NCI-H2196 (cell line): ENCODE results near the gene C3orf62.
"Not testable (repeated sequence)": the region's sequence is repeated elsewhere in the genome, so short reads cannot be mapped to it uniquely, and the experiment has no call there.

Experiments used
- DNase-seq: peaks from one replicate; lab custom pipeline; 2025; ENCODE audit not compliant: unreplicated experiment; lab: John Stamatoyannopoulos, UW

C3orf62 gene

DNA sequence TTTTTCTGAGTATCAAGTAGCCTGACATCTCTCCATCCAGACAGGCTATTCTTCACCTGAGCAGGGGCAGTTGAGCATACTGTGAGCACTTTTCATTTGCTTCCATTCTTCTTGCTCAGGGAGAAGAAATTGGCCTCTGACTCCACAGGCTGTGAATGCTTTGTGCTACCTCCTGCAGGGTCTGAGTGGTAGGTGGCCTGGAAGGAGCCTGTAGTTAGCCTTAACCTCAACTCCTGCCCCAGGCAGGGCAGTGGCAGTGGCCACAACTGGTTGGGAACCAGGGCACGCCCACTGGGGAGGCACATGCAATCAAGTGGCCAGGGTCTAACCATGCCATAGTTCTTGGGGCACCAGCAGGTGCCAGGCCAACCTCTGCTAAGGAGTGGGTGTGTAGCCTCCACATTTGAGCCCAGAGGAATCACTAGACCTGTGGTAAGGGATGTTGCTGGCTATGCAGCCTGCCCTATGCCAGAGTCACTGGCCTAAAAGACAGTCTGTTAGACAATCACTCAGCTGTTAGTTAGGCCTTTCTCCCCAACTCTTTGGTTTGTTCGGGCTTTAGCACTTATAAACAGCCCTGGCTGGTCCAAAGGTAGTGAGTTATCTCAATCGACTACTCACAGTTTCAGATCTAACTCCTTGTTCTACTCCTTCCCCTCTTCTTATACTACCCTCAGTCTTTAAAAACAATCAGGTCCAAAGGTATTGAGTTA is 7.4 kb downstream of the C3orf62 start:
- DNase-seq = no peak

DNA sequence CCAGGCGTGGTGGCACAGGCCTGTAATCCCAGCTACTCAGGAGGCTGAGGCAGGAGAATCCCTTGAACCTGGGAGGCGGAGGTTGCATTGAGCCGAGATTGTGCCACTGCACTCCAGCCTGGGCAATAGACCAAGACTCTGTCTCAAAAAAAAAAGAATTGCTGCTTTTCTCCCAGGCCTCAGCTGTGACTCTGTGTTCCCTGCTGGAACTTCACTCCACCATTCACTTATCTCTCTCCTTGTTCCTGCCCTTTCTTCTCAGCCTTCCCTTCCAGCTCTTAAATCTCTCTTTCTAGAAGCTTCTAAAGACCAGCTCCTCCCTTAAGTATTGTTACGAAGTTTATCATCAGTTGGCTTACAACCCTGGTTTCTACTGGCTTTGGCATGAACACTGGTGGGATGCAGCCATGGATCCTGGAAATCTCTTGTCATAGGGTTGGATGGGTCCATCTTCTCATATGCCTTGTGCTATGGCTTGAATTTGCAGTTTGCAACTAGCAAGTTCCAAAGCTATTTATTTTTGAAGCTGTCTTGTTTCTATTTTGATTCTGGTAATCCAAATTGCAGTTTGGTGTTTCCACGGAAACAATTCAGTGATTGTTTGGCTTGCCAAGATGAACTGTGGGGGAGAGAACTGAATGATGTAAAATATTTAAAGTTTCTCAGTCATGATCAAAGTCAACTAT is 10.5 kb downstream of the C3orf62 start:
- DNase-seq = no peak

DNA sequence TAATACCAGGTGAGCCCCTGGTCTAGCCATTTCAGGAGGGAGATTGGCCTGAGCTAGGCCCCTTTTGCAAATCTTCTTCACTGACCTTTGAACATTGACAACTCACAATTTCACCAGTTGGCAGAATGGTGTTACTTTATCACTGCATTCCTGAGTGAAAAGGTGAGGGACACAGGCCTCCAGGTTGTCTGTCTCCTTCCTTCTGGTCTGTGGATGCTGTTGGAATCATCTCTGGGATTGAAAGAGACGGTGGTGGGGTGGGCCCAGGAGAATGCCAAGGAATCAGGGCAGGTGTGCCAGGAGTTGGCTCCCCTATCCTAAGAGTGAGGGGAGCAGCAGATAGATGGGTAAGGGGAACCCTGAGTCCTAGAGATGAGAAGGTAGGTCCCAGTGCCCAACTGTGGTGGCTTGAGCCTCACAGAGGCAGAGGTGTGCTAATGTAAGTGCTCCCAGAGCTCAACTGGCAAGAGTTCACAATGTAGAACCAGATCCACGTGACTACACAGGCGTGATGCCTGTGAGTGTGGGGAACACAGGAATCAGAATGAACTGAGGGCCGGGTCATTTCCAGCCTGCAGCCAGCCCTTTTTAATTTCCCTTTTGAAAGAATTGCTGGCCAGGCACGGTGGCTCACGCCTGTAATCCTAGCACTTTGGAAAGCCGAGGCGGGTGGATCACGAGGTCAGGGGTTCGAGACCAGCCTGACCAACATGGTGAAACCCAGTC is 11.2 kb downstream of the C3orf62 start:
- no peak for DNase-seq

DNA sequence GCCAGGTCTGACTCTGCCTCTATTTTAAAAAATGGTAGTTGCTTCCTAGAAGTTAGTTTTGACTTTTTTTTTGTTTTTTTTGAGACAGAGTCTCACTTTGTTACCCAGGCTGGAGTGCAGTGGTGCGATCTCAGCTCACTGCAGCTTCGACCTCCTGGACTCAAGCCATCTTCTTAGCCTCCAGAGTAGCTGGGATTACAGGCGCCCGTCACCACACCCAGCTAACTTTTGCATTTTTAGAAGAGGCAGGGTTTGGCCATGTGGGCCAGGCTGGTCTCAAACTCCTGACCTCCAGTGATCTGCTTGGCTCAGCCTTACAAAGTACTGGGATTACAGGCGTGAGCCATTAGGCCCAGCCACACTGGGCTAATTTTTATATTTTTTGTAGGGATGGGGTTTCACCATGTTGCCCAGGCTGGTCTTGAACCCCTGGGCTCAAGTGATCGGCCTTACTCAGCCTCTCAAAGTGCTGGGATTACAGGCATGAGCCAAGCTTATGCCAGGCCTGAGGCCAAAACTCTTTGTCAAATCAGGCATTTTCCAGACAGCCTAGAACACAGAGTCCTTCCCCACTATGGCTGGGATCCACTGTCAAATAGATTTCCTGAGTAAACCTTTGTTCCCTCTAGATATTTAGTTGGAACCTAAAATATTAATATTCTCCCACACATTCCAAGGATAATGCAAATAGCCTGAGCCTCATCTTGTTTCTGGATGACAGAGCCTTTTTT is 13.7 kb downstream of the C3orf62 start:
- no peak for DNase-seq

DNA sequence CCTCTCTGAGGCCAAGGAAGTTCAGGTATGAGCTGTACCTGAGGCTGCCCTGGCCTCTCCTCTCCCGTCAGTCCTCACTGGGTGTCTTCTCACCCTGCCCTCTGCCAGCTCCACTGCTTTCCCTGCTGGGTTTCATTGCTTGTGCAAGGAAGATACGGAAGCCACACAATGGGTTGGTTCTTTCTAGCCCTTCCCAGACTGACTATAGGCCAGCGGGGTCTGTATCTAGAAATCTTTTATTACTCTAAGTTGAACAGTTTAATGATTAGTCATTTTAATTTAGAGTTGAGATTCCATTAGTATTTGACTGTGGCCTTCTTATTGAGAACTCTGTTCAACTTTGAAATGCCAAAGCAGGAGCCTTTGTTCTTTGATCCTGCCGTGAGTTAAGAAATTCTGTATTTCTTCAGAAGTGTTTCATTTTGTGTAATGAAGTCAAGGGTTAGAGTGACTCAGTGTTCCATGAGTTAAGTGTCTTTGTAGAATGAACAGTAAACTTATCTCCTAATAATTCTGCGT is 16.2 kb downstream of the C3orf62 start:
- no peak for DNase-seq

DNA sequence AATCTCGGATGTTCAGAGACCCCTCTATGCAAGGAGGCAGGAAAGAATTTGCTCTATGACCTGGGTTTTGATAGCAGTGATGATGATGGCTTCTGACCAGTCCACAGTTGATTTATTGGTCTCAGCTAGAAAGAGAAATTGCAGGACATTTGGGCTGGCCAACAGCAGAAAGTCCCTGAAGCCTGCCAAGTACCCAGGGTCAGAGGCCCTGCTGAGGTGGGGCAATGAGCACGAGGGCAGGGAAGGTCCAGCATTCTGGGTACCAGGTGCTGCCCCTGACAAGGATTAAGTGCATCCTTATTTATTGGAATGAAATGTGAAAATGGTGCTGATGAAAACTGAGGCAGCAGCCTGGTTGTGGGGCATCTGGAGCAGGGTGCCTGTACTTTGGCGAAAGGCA is 19.8 kb downstream of the C3orf62 start:
- no peak for DNase-seq

DNA sequence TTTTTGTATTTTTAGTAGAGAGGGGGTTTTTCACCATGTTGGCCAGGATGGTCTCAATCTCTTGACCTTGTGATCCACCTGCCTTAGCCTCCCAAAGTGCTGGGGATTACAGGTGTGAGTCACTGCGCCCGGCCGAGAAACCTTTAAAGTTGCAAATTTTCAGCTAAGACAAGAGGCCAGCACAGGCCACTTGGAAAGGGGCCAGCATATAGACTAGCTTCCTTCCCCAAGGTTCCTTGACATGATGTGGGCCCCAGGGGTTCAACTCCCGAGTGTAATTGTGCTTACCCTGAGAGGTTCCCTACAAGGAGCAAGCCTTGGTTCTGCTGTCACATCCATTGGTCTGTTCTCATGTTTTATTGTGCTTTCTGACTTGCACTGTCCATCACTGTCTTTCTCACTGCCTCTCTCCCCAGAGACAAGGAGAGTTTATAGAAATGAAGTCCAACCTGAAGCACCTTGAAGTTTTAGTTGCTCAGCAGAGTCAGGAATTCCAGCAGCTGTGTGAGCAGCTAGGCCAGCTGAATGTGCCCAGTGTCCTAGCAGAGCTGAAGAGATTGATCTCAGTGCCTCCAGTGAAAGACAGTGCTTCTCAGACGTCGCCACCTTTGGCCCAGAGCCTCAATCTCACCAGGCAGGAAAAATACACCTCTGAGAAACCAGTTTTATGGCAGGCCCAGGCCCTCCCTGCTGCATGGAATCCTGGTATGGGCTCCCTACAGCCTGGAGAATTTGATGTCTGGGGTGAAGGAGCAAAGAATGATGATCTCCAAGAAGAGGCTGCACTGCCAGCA is 21.1 kb downstream of the C3orf62 start:
- DNase-seq = no peak

DNA sequence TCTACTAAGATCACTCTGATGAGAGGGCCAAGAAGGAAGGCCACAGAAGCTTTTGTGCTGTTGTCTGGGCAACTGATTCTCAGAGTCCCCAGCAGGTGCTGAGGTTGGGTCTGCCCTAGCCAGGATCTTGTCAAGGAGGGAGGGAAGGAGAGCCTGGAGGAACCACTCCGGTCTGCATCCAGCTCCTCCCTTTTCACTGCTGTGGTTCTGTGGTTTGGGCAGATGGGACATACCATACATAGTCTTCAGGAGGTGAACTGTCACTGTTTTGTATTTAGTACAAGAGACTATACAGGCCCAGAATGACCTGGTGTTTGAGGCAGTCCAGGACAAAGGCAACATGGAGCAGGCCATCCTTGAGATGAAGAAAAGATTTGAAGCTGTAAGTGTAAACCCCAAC is 21.9 kb downstream of the C3orf62 start:
- no peak for DNase-seq

DNA sequence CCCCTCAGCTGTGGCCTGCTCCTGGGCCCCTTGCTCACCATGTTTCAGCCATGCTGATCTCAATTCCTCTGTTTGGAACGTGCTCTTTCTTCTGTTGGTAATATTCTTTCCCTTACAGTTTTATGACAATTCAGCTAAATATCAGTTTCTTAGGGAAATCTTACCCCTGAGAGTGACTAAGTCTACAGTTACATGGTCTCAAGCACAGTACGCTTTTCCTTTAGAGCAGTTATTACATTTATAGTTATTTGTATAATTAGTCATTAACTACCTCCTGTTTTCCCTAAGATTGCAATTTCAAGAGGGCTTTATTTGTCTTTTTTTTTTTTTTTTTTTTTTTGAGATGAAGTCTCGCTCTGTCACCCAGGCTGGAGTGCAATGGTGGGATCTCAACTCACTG is 23.5 kb downstream of the C3orf62 start:
- no peak for DNase-seq

DNA sequence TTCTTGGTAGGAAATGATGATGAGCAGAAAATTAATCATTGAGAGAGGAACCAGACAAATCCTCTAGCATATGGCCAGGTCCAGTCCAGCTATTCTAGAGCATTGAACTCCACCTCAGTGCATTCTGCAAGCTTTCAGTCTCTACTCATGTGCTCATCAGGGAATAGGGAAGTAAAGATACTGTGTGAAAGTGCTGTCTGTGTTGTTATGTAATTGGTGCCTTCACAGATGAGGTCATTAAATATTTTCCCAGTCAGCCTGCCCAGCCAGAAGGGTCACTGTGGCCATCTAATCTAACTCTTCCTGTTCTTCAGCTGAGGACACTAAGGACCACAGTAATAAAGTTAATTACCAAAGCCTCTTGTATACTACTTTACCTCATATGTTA is 28.2 kb downstream of the C3orf62 start:
- no peak for DNase-seq

DNA sequence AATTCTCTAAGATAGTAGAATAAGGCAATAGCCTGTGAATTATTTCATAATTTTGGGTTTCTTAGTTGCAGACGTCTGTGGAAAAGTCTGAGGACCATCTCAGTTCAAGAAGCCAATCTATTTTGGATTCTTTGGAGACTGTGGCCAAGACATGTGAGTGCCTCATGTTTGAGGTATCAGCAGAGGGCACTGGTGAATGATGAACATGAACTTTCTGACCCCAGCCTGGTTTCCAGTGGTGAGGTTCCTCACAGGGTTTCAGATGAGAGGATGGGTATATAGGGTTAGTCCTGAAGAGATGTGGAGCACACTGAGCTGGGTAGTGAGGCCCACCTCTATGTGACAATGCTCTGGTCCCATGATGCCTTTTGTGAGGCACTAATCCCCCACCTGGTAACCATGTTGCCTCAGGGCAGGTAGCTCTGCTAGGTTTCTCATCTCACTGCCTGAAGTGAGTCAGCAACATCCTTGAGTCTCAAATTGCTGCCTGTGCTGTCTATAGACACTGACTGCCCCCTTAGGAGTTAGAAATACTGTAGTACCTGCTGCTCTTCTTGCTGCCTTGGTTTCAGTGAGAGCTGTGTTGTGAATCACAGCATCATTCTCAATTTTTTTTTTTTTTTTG is 32.3 kb downstream of the C3orf62 start:
- DNase-seq = peak; percentile 2

DNA sequence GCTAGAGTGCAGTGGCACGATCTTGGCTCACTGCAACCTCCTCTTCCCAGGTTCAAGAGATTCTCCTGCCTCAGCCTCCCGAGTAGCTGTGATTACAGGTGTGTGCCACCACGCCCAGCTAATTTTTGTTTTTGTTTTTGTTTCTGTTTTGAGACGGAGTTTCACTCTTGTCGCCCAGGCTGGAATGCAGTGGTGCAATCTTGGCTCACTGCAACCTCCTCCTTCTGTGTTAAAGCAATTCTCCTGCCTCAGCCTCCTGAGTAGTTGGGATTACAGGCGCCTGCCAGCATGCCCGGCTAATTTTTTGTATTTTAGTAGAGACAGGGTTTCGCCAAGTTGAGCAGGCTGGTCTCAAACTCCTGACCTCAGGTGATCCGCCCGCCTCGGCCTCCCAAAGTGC is 36.9 kb downstream of the C3orf62 start:
- not testable (repeated sequence) for DNase-seq

DNA sequence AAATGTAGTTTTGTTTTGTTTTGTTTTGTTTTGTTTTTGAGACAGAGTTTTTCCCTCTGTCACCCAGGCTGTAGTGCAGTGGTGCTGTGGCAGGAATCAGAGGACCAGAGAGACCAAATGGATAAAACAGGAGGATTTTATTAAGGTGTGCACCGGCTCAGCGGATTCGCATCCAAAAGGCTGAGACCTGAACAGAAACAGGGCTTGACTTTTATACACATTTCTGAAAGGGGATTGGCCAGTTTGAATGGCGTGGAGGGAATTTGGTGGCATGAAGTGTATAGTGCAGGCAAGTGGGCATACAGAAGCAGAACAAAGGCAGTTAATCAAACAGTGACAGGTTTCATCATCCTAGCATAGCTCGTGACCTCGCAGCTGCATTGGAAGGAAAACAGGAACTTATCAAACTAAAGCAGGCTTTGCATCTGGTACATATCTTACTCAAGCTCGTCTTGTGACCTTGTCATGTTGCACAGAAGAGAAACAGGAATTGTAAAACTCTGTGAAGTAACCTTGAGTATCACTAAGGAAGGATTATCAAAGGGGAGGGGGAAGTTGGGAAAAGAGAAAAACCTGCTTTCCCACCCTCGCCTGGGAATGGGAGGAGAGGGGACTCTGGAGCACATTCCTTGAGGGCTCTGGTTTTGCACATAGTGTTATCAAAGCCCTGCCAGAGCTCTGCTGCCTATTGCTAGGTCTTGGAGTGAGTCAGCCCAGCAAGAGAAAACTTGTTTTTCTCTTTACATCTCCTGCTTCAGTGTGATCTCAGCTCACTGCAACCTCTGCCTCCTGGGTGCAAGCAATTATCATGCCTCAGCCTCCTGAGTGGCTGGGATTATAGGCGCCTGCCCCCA is 38.5 kb downstream of the C3orf62 start:
- DNase-seq = no peak

DNA sequence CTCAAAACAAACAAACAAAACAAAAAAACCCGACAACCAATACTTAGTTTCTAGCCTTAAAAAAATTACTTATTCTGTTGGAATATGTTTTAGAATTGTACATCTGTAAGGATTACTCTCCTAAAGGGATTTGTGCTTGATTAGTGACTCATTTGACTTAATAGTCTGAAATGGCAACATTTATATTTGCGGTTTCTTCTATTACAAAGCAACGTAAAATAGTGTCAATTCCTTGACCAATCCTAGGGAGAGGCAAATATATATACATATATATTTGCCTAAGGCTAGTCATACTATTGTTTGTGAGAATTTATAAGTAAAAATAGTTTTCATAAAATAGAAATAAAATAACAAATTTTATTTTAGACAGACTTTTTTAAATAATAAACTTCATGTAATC is 39.7 kb downstream of the C3orf62 start:
- no peak for DNase-seq

DNA sequence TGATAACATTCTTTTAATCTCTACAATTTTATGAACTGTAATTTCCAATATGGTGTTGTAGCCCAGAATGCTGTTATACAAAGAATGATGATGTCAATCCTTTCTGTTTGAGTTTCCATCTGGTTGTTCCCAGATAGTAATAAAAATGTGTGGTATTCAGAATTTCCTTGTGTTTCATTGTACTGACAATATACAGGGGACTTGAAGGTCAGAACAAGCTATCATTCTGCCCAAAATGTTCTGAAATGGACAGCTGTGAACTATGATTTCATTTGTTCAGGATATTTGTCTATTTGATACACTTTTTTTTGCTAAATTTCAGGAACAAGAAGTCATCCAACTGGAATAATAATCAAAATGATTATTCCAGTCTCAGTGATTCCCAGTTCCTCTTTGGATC is 40.8 kb downstream of the C3orf62 start:
- DNase-seq = no peak

DNA sequence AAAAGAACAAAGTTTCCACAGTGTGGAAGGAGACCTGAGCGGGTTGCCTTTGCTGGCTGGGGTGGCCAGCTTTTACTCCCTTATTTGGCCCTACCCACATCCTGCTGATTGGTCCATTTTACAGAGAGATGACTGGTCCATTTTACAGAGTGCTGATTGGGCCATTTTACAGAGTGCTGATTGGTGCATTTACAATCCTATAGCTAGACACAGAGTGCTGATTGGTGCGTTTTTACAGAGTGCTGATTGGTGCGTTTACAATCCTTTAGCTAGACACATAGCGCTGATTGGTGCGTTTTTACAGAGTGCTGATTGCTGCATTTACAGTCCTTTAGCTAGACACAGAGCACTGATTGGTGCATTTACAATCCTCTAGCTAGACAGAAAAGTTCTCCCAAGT is 48.2 kb downstream of the C3orf62 start:
- not testable (repeated sequence) for DNase-seq

DNA sequence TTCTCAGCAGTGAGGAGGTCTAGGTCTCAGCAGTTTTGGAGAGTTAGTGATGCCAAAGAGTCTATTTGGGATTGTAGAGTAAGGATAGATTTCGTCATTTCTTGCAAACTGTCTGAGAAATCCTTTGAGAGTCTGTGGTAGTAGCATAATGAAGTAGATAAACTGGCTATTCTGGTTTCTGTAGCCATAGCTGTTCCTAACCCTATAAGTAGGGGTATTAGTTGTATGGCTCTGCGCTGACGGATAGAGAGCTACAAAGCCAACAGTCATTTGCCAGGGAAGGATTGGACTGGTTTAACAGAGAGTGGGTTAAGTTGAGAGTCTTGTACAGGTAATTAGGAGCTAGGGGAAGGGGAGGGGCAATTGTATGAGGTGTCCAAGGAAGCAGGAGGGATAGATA is 55.0 kb downstream of the C3orf62 start:
- no peak for DNase-seq

DNA sequence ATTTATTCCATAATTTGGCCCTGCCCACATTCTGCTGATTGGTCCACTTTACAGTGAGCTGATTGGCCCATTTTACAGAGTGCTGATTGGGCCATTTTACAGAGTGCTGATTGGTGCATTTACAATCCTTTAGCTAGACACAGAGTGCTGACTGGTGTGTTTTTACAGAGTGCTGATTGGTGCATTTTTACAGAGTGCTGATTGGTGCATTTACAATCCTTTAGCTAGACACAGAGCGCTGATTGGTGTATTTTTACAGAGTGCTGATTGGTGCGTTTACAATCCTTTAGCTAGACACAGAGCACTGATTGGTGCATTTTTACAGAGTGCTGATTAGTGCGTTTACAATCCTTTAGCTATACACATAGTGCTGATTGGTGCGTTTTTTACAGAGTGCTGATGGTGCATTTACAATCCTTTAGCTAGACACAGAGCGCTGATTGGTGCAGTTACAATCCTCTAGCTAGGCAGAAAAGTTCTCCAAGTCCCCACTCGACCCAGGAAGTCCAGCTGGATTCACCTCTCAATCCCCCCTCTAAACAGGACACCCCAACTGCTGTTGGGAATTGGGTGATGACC is 56.0 kb downstream of the C3orf62 start:
- not testable (repeated sequence) for DNase-seq

DNA sequence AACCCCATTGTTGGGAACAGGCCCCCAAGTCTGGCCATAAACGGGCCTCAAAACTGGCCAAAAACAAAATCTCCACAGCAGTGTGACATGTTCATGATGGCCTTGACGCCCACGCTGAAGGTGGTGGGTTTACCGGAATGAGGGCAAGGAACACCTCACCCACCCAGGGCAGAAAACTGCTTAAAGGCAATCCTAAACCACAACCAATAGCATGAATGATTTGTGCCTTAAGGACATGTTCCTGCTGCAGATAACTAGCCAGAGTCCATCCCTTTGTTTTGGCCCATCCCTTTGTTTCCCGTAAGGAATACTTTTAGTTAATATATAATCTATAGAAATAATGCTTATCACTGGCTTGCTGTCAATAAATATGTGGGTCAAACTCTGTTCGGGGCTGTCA is 57.9 kb downstream of the C3orf62 start:
- DNase-seq = no peak
